Retinal pigment epithelial cell (primary cell): ENCODE results near the gene MXD4.

Experiments used
- DNase-seq: peaks from one replicate; pipeline ENCODE4 v3.0.0-alpha.2; 2010; ENCODE audit warnings: low read depth
- H3K4me3 ChIP-seq: 2 replicates; pipeline ENCODE4 v1.5.1; 2011; ENCODE audit warnings: mild to moderate bottlenecking, low read length, control low read depth, moderate library complexity
- TF ChIP-seq, protein P1 (sequence below): conservative IDR thresholded peaks from 2 replicates; pipeline ENCODE4 v1.5.1; 2011; ENCODE audit warnings: low read depth, low read length, control low read depth, inconsistent platforms

MXD4 gene

DNA sequence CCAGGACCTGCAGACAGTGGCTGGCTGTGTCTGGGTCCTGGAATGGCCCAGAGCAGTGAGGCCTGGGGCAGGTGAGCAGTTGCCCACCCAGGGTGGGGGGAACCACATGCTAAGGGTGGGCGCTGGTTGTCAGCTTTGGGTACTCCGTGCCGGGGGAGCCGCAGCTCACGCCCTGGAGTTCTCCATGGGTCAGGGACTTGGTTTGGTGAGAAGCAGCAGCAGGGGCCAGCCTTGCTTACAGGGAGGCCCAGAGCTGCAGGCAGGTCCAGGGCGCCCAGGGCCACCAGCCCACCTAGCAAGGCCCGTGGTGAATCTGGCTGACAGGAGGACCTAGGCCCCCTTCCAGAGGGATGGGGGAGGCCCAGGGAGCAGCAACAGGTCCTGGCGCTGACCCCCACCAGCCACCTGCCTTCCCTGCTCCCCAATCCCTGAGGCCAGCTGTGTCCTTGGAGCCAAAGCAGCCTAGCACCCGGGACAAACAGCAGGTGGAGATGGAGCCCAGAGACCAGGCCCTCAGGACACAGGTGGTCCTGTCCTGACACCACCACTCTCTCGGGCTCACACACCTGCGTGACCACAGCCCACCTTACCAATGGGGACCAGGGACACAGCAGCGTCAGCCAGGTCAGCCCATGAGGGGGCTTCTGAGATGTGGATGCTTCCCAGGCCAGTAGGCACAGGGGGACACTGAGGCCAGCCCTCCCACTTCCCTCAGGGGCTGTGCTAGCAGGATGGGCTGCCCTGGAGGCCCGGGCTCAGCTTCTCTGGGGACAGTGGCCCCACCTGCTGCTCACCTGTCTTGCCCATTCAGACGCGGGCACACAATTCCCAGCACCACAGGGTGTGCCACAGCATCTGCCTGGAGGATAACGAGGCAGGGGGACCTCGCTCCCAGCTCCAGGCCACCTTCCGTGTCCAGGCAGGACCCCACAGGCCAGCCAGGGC, 3.5 kb downstream of the MXD4 start:
- TF ChIP-seq, protein P1, sequence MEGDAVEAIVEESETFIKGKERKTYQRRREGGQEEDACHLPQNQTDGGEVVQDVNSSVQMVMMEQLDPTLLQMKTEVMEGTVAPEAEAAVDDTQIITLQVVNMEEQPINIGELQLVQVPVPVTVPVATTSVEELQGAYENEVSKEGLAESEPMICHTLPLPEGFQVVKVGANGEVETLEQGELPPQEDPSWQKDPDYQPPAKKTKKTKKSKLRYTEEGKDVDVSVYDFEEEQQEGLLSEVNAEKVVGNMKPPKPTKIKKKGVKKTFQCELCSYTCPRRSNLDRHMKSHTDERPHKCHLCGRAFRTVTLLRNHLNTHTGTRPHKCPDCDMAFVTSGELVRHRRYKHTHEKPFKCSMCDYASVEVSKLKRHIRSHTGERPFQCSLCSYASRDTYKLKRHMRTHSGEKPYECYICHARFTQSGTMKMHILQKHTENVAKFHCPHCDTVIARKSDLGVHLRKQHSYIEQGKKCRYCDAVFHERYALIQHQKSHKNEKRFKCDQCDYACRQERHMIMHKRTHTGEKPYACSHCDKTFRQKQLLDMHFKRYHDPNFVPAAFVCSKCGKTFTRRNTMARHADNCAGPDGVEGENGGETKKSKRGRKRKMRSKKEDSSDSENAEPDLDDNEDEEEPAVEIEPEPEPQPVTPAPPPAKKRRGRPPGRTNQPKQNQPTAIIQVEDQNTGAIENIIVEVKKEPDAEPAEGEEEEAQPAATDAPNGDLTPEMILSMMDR = no peak
- no peak for DNase-seq
- no peak overlapping the region for H3K4me3 ChIP-seq

DNA sequence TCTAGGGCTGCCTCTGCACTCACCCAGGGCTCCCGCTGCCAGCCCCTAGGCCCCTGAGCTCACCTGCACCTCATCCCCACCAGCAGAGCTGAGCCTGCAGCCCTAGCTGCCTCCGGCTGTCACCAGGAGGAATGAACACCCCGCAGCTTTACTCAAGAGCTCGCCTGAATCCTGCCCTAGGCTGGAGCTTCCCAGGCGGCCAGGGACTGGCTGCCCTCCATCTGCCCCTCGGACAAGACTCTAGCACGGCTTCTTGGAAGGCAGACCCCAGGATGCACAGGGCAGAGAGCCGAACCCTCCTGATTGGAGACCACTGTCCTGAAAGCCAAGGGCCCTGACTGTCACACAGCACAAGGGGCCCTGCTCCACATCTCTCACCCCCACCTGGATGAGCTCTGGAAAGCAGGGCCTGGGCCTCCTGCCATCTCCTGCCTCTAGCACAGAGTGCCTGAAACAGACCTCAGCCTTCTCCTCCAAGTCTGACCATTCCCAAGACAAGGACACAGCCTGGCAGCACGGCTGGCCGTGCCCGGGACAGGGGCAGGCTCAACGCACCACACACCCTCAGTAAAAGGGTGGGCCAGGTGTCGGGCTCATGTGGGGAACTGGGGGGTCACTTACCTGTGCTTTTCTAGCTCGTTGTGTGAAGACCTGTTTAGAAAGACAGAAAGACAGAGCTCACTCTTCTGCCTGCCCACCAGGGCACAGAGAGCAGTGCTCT, 4.4 kb downstream of the MXD4 start:
- TF ChIP-seq, protein P1 = no peak
- H3K4me3 ChIP-seq = no peak overlapping the region
- DNase-seq = no peak

DNA sequence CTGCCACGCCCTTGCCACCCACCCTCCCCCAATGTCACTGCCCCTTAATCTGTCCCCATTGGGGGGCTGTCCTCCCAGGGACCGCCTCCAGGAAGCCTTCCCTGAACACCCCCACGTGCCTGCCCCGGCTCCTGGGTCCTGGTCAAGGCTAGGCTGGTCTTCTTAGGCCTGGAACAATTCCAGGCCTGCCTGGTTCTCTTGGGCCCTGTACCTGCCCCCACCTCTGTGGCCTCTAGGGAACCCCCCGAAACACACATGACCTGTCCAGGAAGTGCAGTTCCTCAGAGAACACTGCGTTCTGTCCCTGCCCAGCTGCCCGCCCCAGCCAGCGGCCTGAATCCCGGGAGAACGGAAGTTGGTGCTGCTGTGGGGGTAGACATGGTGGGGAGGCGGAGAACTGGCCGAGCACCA, 5.1 kb downstream of the MXD4 start:
- TF ChIP-seq, protein P1 = no peak
- no peak for DNase-seq
- H3K4me3 ChIP-seq = no peak overlapping the region

DNA sequence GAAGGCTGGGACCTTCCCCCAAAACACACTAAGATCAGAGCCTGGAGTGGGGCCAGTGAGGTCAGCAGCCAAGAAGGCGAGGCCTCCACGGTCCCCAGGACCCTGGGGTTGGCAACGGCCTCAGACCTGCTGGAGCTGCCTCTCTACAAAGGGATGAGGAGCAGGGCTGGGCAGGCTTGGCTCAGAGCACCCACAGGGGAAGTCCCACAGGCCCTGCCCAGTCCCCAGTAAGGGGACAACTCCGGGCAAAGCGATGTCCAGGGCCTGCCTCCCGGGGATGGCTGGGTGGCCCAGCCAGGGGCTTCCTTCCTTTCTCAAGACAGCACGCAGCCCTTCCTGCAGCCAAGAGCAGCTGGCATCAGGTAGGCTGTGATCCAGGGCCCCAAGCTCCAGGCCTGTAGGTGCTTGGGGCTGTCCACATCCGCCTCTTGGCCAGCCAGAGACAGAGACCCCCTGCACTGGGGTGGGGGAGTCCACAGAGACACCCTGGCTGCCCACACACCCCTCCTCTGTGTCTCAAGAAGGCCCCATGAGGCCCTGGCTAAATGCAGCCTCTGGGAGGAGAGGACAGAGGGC, 5.7 kb downstream of the MXD4 start:
- TF ChIP-seq, protein P1 = no peak
- no peak overlapping the region for H3K4me3 ChIP-seq
- no peak for DNase-seq

DNA sequence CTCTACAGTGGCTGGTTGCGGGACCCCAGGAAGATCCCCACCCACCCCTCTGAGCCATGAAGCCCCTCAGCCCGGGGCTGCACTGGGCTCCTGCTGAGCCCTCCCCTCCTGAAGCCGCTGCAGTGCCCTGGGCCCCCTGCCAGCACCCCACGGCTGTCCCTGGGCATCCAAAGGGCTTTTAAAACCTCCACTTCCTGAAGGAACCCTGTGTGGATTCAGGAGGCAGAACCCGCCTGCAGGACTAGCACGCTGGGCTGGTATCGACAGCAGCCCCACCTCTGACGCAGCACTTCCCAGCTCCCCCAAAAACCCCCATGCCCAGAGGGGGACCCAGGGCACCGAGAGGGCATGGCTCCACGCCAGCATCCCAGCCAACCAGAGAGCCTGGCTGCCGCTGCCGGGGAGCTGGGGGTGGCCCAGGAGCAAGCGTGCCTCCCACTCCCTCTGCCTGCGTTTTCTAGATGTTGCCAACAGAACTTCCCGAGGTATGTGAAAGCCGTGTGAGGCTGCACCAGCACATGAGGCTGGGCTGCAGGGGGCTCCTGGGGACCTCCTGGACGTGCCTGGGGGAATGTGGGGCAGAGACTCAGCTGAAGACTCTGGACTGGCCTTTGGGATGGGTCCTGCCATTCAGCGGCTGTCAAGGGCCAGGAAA, 6.3 kb downstream of the MXD4 start:
- no peak for DNase-seq
- TF ChIP-seq, protein P1 = peak; percentile 2
- H3K4me3 ChIP-seq = no peak overlapping the region

DNA sequence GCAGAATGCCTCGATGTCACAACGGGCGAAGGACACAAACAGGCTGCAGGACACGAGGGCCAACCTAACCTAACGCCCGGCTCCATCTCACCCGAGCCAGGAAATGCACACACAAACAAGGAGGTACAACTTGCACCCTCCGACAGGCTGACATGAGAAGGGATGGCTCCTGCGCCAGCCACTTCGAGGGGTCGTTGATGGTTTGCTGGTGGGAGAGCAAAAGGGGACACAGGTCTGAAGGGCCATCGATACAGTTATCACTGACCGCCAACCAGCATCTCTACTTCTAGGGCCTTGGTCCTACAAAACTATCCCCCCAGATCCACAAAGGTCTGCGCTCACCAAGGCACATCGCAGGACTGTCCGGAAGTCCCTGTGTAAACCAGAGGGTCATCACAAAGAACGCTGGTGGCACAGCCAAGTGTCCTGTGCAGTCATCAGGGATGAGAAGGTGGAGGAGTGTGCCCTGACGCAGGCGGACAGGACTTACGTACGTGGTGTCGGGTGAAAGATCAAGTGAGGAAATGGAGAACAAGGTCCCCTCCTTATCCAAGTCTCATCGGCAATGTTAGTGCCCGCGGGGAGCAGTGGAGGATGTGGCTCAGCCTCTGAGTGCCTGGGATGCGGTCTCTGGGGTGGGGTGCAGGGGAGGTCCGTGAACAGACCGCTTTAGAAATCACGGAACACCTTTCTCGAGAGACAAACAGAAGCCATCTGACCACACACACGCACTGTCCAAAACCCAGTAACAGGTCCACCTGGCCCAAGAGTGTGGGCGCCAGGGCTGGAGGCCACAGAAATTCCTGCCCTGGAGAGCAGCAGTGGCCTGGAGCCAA, 7.0 kb downstream of the MXD4 start:
- TF ChIP-seq, protein P1 = no peak
- no peak overlapping the region for H3K4me3 ChIP-seq
- DNase-seq = no peak
